ENCODE measurements around the gene PRMT1. TPM values are rescaled to one million over a fixed set of nuclear protein-coding genes. Genes with fewer than 3 reads are reported as not detected.

Gene PRMT1
- total and polyA plus RNA-seq, 2 of the 13 experiments (the other 11 are each of a cell fraction or from before 2014, with no cell fraction given): 324 to 374 TPM

DNA sequence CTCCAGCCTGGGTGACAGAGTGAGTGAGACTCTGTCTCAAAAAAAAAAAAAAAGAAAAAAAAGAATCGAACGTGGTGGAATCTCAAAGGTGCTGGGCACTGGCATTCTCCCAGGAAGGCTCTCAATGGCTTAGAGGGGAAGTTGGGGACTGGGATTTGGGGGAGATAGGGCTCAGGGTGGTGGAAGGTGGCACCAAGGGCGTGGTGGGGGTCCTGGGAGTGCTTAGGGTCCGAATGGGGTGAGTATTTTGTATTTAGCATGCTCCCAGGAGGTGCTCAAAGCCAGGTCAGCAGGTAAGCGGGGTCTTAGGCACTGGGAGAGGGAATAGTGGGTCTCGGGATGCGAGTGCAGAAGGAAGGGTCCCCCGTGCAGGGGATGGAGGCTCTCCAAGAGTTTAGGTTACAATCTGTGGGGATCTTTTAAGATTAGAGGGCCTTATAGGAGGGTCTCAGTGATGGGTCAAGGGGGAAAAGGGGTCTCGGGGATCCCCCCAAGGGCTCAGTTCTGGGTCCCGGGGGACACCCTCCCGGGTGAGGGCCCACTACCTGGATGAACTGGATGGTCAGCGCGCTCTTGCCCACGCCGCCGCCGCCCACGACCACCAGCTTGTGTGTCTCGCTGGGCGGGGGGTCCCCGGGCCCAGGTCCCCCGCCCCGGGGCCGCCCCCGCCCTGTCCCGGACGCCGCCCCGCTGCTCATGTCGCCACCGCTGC lies 37.5 kb upstream of the PRMT1 start:
- CTCF ChIA-PET (ENCODE audit: low intra/inter-chr PET ratio, low total read pairs): no interaction called here
- Histone ChIP-seq H4K20me1 (ENCODE audit: insufficient read depth, low read length) (no peaks in the 10 kb centered on the region), H3K9me3 (ENCODE audit: low read length) (no peaks in the 10 kb centered on the region), H3K36me3 (replicated peaks in 1 of 2; ENCODE audit: control insufficient read depth in 1 of 2, insufficient read depth in 2 of 2, low read length in 2 of 2) (no peaks in the 10 kb centered on the region), H3K79me2 (ENCODE audit: insufficient read depth, low read length) (peaks cover 24% of the 10 kb centered on the region), H3K4me3 (replicated peaks in 1 of 3; ENCODE audit: insufficient read depth in 1 of 3, low read depth in 2 of 3, low read length in 3 of 3) (peak overlapping the region; percentile 55 to 83 (median 66); a peak in 5 of 6 replicates), H3K27ac (ENCODE audit: extremely low read length, insufficient read depth, low read length) (no peak overlapping the region), H3K27me3 (ENCODE audit: control insufficient read depth in 1 of 2, insufficient read depth in 2 of 2, low read length in 2 of 2) (no peaks in the 10 kb centered on the region; a peak in 1 of 5 replicates), H3K9ac (ENCODE audit: insufficient read depth, low read depth, low read length) (peak overlapping the region; percentile 60; the same call in 1 of the 2 replicates), H3K4me2 (ENCODE audit: low read depth, low read length) (peak overlapping the region; percentile 85), H3K4me1 (ENCODE audit: insufficient read depth, low read length) (peaks cover 40% of the 10 kb centered on the region), H2AFZ (ENCODE audit: low read length) (no peak overlapping the region)
- intact Hi-C loops (cut with micrococcal nuclease; ENCODE audit: unreplicated experiment) (loop anchor here (1.0 to 5.0 kb wide), 3 partner anchors 25 to 49 kb away; partner anchors contain the start of genes BCL2L12, IRF3 and PRMT1), in situ Hi-C loops (cut with HindIII; ENCODE audit: extremely low pct_ligation_motif_present, low pct_unique_long_range_greater_than_20kb) (no loop called here)
- no TSS peak for BruUV-seq (replicated peaks)
- POLR2A ChIA-PET: interaction anchor here (0.6 to 4.6 kb wide), 25 partner anchors 9 to 879 kb away, joined by 3 to 92 read pairs (median 6); partner anchors contain the start of genes AKT1S1, ALDH16A1, BCL2L12 and FCGRT
- FAIRE-seq (no peak), ATAC-seq (no peak), DNase-seq (ENCODE audit: low spot score) (no peak)
- 21% methylated on average over 9 of the region's 31 CpGs for WGBS (ENCODE audit: low lambda C conversion rate)
- TF ChIP-seq HHEX (CRISPR knock-in tag; IDR thresholded peaks at IDR 0.05): no peak
- TF ChIP-seq, protein P1, sequence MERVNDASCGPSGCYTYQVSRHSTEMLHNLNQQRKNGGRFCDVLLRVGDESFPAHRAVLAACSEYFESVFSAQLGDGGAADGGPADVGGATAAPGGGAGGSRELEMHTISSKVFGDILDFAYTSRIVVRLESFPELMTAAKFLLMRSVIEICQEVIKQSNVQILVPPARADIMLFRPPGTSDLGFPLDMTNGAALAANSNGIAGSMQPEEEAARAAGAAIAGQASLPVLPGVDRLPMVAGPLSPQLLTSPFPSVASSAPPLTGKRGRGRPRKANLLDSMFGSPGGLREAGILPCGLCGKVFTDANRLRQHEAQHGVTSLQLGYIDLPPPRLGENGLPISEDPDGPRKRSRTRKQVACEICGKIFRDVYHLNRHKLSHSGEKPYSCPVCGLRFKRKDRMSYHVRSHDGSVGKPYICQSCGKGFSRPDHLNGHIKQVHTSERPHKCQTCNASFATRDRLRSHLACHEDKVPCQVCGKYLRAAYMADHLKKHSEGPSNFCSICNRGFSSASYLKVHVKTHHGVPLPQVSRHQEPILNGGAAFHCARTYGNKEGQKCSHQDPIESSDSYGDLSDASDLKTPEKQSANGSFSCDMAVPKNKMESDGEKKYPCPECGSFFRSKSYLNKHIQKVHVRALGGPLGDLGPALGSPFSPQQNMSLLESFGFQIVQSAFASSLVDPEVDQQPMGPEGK (CRISPR knock-in tag; IDR thresholded peaks at IDR 0.05): no peak
- no peak for TF ChIP-seq MED8 (CRISPR knock-in tag; IDR thresholded peaks at IDR 0.05; ENCODE audit: insufficient replicate concordance)
- TF ChIP-seq, protein P2, sequence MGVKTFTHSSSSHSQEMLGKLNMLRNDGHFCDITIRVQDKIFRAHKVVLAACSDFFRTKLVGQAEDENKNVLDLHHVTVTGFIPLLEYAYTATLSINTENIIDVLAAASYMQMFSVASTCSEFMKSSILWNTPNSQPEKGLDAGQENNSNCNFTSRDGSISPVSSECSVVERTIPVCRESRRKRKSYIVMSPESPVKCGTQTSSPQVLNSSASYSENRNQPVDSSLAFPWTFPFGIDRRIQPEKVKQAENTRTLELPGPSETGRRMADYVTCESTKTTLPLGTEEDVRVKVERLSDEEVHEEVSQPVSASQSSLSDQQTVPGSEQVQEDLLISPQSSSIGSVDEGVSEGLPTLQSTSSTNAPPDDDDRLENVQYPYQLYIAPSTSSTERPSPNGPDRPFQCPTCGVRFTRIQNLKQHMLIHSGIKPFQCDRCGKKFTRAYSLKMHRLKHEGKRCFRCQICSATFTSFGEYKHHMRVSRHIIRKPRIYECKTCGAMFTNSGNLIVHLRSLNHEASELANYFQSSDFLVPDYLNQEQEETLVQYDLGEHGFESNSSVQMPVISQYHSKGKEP (CRISPR knock-in tag; IDR thresholded peaks at IDR 0.05): no peak
- TF ChIP-seq TSC22D2 (CRISPR knock-in tag; IDR thresholded peaks at IDR 0.05; ENCODE audit: borderline replicate concordance): no peak
- no peak for TF ChIP-seq ZNF75D (CRISPR knock-in tag; IDR thresholded peaks at IDR 0.05; ENCODE audit: borderline replicate concordance)
- TF ChIP-seq ZNF530 (CRISPR knock-in tag; IDR thresholded peaks at IDR 0.05; ENCODE audit: low read depth): no peak
- no peak for TF ChIP-seq EZH2 (conservative IDR thresholded peaks at IDR 0.05; ENCODE audit: low read depth, low read length)
- TF ChIP-seq, protein P3, sequence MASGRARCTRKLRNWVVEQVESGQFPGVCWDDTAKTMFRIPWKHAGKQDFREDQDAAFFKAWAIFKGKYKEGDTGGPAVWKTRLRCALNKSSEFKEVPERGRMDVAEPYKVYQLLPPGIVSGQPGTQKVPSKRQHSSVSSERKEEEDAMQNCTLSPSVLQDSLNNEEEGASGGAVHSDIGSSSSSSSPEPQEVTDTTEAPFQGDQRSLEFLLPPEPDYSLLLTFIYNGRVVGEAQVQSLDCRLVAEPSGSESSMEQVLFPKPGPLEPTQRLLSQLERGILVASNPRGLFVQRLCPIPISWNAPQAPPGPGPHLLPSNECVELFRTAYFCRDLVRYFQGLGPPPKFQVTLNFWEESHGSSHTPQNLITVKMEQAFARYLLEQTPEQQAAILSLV (CRISPR knock-in tag; IDR thresholded peaks at IDR 0.05; ENCODE audit: borderline replicate concordance): 0 out of 2 replicates have a peak, but pooled peaks have one; percentile 29
- TF ChIP-seq, protein P4, sequence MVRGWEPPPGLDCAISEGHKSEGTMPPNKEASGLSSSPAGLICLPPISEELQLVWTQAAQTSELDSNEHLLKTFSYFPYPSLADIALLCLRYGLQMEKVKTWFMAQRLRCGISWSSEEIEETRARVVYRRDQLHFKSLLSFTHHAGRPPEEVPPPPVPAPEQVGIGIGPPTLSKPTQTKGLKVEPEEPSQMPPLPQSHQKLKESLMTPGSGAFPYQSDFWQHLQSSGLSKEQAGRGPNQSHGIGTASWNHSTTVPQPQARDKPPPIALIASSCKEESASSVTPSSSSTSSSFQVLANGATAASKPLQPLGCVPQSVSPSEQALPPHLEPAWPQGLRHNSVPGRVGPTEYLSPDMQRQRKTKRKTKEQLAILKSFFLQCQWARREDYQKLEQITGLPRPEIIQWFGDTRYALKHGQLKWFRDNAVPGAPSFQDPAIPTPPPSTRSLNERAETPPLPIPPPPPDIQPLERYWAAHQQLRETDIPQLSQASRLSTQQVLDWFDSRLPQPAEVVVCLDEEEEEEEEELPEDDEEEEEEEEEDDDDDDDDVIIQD (CRISPR knock-in tag; IDR thresholded peaks at IDR 0.05; ENCODE audit: low read depth): no peak
- no peak for TF ChIP-seq POLR2G (IDR thresholded peaks at IDR 0.05; ENCODE audit: low read depth, low read length)
- no peak for TF ChIP-seq U2AF1 (optimal IDR thresholded peaks at IDR 0.05; ENCODE audit: low read depth, low read length)
- TF ChIP-seq, protein P5, sequence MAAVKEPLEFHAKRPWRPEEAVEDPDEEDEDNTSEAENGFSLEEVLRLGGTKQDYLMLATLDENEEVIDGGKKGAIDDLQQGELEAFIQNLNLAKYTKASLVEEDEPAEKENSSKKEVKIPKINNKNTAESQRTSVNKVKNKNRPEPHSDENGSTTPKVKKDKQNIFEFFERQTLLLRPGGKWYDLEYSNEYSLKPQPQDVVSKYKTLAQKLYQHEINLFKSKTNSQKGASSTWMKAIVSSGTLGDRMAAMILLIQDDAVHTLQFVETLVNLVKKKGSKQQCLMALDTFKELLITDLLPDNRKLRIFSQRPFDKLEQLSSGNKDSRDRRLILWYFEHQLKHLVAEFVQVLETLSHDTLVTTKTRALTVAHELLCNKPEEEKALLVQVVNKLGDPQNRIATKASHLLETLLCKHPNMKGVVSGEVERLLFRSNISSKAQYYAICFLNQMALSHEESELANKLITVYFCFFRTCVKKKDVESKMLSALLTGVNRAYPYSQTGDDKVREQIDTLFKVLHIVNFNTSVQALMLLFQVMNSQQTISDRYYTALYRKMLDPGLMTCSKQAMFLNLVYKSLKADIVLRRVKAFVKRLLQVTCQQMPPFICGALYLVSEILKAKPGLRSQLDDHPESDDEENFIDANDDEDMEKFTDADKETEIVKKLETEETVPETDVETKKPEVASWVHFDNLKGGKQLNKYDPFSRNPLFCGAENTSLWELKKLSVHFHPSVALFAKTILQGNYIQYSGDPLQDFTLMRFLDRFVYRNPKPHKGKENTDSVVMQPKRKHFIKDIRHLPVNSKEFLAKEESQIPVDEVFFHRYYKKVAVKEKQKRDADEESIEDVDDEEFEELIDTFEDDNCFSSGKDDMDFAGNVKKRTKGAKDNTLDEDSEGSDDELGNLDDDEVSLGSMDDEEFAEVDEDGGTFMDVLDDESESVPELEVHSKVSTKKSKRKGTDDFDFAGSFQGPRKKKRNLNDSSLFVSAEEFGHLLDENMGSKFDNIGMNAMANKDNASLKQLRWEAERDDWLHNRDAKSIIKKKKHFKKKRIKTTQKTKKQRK (IDR thresholded peaks at IDR 0.05; ENCODE audit: low read length): no peak

All from HepG2 (cell line).